GM12873 (cell line): ENCODE data around the gene CUX1.

Experiments used
- CTCF ChIP-seq: IDR thresholded peaks from 2 replicates; pipeline ENCODE4 v1.5.1; 2012; ENCODE audit warnings: low read depth, mild to moderate bottlenecking, moderate library complexity, low read length, control low read depth; ENCODE audit not compliant: insufficient read depth; ENCODE audit errors: missing control alignments

CUX1 gene

GRCh38 chr7:101833799-101834198, 16.4 kb downstream of the CUX1 start:
- TF ChIP-seq CTCF, result no peak

- no peak for TF ChIP-seq CTCF
Measured at GRCh38 chr7:101835136-101835535, 17.7 kb downstream of the CUX1 start.

DNA sequence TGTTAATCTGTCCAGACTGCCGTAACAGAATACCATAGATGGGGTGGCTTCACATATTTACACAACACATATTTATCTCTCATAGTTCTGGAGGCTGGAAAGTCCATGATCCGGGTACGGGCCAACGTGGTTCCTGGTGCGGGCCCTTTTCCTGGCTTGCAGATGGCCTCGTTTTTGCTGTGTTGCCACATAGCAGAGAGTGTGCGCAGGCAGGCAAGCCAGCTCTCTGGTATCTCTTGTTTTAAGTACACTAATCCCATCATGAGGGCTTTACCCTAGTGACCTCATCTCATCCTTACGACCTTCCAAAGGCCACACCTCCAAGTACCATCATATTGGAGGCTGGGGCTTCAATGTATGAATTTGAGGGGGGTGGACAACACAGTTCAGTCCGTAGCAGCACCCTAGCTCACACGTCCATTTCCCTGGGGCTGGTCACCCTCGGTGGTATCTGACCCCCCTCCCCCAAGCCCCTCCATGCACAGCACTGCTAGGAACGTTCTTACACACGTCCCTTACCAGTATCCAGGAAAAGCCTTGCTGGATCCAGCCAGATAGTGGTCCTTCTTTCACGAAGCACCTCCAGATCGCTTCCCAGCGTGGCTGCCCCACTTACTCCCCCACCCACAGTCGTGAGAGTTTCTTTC, 21.5 kb downstream of the CUX1 start:
- TF ChIP-seq CTCF, result no peak

GRCh38 chr7:101841328-101841727, 23.9 kb downstream of the CUX1 start:
- no peak for TF ChIP-seq CTCF

DNA sequence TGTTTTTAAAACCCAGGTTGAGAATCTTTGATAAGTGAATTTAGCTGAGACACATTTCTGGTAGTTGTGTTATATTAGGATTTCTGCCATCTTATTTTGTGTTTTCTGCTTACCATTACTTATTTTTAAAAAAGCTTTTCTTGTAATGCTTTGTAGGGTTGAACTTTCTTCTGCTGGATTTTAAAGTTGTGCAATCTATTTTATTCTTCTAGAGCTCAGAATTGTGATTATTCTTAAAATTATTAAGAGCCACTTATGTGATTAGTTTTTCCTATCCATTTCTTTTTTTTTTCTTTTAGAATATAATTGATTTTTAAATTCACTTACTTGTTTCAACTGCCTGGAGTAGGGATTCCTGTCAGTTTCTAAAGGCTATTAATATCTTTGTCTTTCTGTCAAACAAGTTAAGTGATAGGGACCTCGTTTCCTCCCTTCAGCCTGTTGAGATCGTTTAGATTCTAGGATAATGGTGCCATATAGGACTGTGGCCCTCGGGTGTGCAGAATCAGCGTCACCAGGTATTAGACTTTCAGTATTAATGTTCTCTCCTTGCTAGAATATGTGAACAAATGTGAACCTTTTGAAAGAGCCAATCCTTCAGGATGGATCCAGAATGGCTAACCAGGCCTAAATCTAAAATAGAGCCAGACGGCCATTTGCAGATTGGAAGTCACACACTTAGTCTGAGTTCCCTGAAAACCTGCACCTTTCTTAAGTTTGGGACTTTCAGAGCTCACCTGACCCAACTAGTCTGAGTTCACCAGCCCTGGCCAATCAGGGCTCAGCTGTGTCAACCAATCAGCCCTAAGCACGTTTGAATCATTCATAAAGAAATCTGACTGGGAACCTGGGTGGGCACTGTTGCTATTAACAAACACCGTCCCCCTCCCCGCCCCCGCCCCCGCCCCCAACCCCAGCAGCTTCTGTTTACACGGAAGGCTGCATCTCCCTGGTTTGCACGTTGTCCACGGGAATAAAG, 26.2 kb downstream of the CUX1 start:
- no peak for TF ChIP-seq CTCF

DNA sequence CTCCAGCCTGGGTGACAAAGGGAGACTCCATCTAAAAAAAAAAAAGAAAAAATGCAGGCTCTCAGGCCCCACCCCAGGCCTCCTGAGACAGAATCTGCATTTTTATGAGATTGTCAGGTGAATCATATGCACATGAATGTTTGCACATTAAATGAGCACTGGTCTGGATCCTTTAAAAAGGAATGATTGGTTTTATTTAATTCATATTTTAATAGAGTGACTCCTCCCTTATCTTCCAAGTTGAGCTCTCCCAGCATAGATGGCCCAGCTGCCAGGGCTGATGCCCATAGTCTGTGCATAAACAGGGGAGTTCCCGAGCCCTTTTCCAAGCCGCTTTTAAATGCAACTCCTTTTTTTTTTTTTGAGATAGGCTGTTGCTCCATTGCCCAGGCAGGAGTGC, 28.5 kb downstream of the CUX1 start:
- no peak for TF ChIP-seq CTCF

DNA sequence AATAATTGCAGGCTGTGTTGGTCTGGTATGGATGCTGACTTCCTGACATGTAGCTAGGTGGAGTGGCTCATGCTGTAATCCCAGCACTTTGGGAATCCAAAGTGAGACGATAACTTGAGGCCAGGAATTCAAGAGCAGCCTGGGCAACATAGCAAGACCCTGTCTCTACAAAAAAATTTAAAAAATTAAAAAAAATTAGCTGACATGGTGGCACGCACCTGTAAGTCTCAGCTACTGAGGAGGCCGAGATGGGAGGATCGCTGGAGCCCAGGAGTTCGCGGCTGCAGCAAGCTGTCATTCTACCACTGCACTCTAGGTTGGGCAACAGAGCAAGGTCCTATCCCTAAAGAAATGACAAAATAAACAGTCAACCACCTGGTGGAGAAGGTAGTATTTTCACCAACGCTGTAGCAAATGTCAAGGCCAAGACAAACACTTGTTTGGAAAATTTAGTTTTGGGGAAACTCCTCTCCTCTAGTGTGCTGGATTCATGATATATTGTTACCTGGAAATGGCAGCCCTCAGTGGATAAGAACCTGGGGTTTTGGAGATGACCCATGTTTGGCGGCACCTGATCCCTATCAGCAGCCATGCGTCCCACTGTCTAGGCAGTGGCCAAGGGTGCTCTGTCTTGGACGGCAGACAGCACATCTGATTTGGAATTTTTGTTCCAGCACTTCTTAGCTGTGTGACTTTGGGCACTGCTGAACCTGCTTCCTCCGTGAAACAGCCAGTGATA, 29.5 kb downstream of the CUX1 start:
- TF ChIP-seq CTCF, result no peak
